ENCODE measurements around the gene TPP2.

DNA sequence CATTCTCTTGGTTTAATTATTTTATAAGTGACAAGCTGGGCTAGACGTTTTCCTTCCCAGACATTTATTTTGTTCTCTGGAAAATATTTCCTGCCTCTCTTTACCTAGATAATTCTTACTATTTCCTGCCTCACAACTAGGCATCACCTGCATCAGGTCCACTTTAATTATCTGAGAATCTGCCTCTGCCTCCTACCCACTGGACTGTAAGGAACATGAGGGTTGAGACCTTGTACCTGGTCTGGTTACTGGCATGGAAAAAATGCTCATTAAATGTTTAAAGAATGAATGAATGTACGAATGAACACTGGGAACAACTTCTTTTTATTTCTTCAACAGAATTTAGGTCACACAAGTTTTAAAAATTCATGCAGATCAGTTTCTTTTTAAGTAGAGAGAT is 111.4 kb downstream of the TPP2 start:
- TF ChIP-seq, protein P1, sequence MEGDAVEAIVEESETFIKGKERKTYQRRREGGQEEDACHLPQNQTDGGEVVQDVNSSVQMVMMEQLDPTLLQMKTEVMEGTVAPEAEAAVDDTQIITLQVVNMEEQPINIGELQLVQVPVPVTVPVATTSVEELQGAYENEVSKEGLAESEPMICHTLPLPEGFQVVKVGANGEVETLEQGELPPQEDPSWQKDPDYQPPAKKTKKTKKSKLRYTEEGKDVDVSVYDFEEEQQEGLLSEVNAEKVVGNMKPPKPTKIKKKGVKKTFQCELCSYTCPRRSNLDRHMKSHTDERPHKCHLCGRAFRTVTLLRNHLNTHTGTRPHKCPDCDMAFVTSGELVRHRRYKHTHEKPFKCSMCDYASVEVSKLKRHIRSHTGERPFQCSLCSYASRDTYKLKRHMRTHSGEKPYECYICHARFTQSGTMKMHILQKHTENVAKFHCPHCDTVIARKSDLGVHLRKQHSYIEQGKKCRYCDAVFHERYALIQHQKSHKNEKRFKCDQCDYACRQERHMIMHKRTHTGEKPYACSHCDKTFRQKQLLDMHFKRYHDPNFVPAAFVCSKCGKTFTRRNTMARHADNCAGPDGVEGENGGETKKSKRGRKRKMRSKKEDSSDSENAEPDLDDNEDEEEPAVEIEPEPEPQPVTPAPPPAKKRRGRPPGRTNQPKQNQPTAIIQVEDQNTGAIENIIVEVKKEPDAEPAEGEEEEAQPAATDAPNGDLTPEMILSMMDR (conservative IDR thresholded peaks at IDR 0.05; ENCODE audit: low read length), result no peak
- no peak for TF ChIP-seq EZH2phosphoT487 (IDR thresholded peaks at IDR 0.05; ENCODE audit: borderline replicate concordance, low read depth, low read length)
